Measurements from ENCODE around the gene SLX9. TPM values are rescaled to one million over a fixed set of nuclear protein-coding genes. Genes with fewer than 3 reads are reported as not detected.
A peak's percentile ranks its signal among the peaks of the same experiment; 100 is the strongest.

Gene SLX9
- total RNA-seq, 1 experiment from 2014 or later: 74.3 TPM

GRCh38 chr21:44929799-44930542 is 9.9 kb upstream of the SLX9 start:
- no peak overlapping the region for H3T11ph ChIP-seq (ENCODE audit: low read length)
- no peak overlapping the region for H3K18ac ChIP-seq (ENCODE audit: insufficient read length, low read depth, low read length)
- 0 out of 5 replicates have a peak overlapping the region, but pooled peaks of 1 of the 2 experiments have one; percentile 17 for H3K4me3 Mint-ChIP-seq
- peaks cover 77% of the 10 kb centered on the region for H3K27me3 Mint-ChIP-seq (ENCODE audit: low read depth)
- H2BK12ac ChIP-seq (ENCODE audit: insufficient read length, low read depth, low read length): no peak overlapping the region
- no peak overlapping the region for H3K23ac ChIP-seq (ENCODE audit: insufficient read length, low read depth, low read length)
- no peaks in the 10 kb centered on the region for H3K79me1 ChIP-seq (ENCODE audit: insufficient read depth, low read depth, low read length, poor library complexity, severe bottlenecking)
- no peak overlapping the region for H3K27ac Mint-ChIP-seq
- WGBS (ENCODE audit: extremely low coverage, insufficient read length, low lambda C conversion rate): no CpG with 5 or more reads among the region's 9 CpGs
- DNase-seq: no peak
- H4K8ac ChIP-seq (replicated peaks; ENCODE audit: insufficient read length, low read depth, low read length): no peak overlapping the region
- no peaks in the 10 kb centered on the region for H3K79me2 ChIP-seq (ENCODE audit: insufficient read depth, low read length)
- H3K9ac ChIP-seq (ENCODE audit: extremely low read depth, insufficient read length, low read length): no peak overlapping the region
- H3K23me2 ChIP-seq (ENCODE audit: insufficient read length, low read depth, low read length, poor library complexity, severe bottlenecking): peaks cover 13% of the 10 kb centered on the region
- H2BK120ac ChIP-seq (ENCODE audit: low read depth, low read length, poor library complexity, severe bottlenecking): no peak overlapping the region
- no peak overlapping the region for H2BK20ac ChIP-seq (ENCODE audit: low read depth, low read length, poor library complexity, severe bottlenecking)
- TF ChIP-seq CTCF (conservative IDR thresholded peaks at IDR 0.05): no peak
- H3K14ac ChIP-seq (ENCODE audit: insufficient read depth, low read length): no peak overlapping the region
- no peaks in the 10 kb centered on the region; a peak in 1 of 7 replicates for H3K36me3 Mint-ChIP-seq (ENCODE audit: insufficient read depth in 1 of 3, low read depth in 3 of 3)
- H3K27me3 ChIP-seq (ENCODE audit: insufficient read depth, low read length): peaks cover 25% of the 10 kb centered on the region; the same call in 1 of the 2 replicates
- H2AFZ ChIP-seq (ENCODE audit: low read length): no peak overlapping the region
- H4K91ac ChIP-seq (ENCODE audit: insufficient read length, low read depth, low read length): no peak overlapping the region
- peaks cover 2% of the 10 kb centered on the region in 2 experiments; a peak in 1 of 5 replicates for H3K9me3 Mint-ChIP-seq
- H3K27ac ChIP-seq (ENCODE audit: insufficient read length, low read depth, low read length): no peak overlapping the region
- H4K20me1 ChIP-seq (ENCODE audit: control insufficient read depth, insufficient read depth, insufficient read length): no peaks in the 10 kb centered on the region
- peaks cover 3% of the 10 kb centered on the region; the same call in 1 of the 2 replicates for H3K4me1 ChIP-seq (ENCODE audit: insufficient read depth, low read length)
- no peak overlapping the region for H3K4me2 ChIP-seq (ENCODE audit: insufficient read depth, insufficient read length, low read length)
- H3K9me3 ChIP-seq (ENCODE audit: control insufficient read depth, low read depth, low read length): no peaks in the 10 kb centered on the region
- no peak overlapping the region for H2AK5ac ChIP-seq (ENCODE audit: insufficient read length, low read length)
- no peak overlapping the region for H2BK15ac ChIP-seq (ENCODE audit: low read depth, low read length)
- H4K5ac ChIP-seq (ENCODE audit: insufficient read length, low read depth, low read length): no peak overlapping the region
- H2BK5ac ChIP-seq (ENCODE audit: insufficient read length, low read length): no peak overlapping the region
- H3K56ac ChIP-seq (ENCODE audit: insufficient read length, low read depth, low read length): no peak overlapping the region
- no peak overlapping the region for H3K4ac ChIP-seq (ENCODE audit: low read depth, low read length)
- H3K4me1 Mint-ChIP-seq: peaks cover 38 to 49% of the 10 kb centered on the region in 2 experiments
